Kidney epithelial cell (primary cell): Measurements from ENCODE around the gene FILIP1L. TPM values are rescaled to one million over a fixed set of nuclear protein-coding genes. Genes with fewer than 3 reads are reported as not detected.

ENCODE experiments used
- DNase-seq: peaks from one replicate; pipeline ENCODE4 v3.0.0-alpha.2; 2010; ENCODE audit warnings: low read depth
- H3K27me3 ChIP-seq: 2 replicates; pipeline ENCODE4 v1.6.0; 2011; ENCODE audit warnings: low read length; ENCODE audit not compliant: control insufficient read depth, insufficient read depth
- H3K36me3 ChIP-seq: 2 replicates; pipeline ENCODE4 v1.5.1; 2011; ENCODE audit warnings: low read length; ENCODE audit not compliant: control insufficient read depth, insufficient read depth
- H3K4me3 ChIP-seq: 2 replicates; pipeline ENCODE4 v1.5.1; 2011; ENCODE audit warnings: low read depth, mild to moderate bottlenecking, control low read depth, low read length
- CTCF ChIP-seq: IDR thresholded peaks from 2 replicates; pipeline ENCODE4 v1.5.1; 2011; ENCODE audit warnings: mild to moderate bottlenecking, moderate library complexity, low read length, control low read depth, inconsistent platforms; ENCODE audit not compliant: insufficient read depth, poor library complexity, severe bottlenecking
- total RNA-seq: library from RNA; depleted of rRNA; stranded (reverse); fragments of >200 nt; gene quantifications from 2 replicates; pipeline ENCODE4 v1.2.3, GENCODE V29; 2015

The FILIP1L gene
- total RNA-seq, 1 donor from 2014 or later, result 15.6 TPM

GRCh38 chr3:100149713-100150415 is 35.6 kb upstream of the FILIP1L start:
- DNase-seq, result no peak
- no peaks in the 10 kb centered on the region for H3K27me3 ChIP-seq
- no peak overlapping the region for H3K4me3 ChIP-seq

GRCh38 chr3:100149130-100149529 is 34.8 kb upstream of the FILIP1L start:
- no peak for TF ChIP-seq CTCF
- Histone ChIP-seq H3K27me3 (no peaks in the 10 kb centered on the region), H3K36me3 (no peaks in the 10 kb centered on the region), H3K4me3 (no peak overlapping the region)
- DNase-seq, result no peak

More at GRCh38 chr3:100149713-100150415, 35.6 kb upstream of the FILIP1L start:
- TF ChIP-seq CTCF, result no peak
- H3K36me3 ChIP-seq, result no peaks in the 10 kb centered on the region

GRCh38 chr3:100144255-100144866 is 30.1 kb upstream of the FILIP1L start:
- H3K36me3 ChIP-seq, result no peaks in the 10 kb centered on the region
- DNase-seq, result no peak
- H3K27me3 ChIP-seq, result no peaks in the 10 kb centered on the region
- H3K4me3 ChIP-seq, result no peak overlapping the region
- TF ChIP-seq CTCF, result no peak

GRCh38 chr3:100141586-100141985 is 27.3 kb upstream of the FILIP1L start:
- Histone ChIP-seq H3K4me3 (no peak overlapping the region), H3K36me3 (no peaks in the 10 kb centered on the region), H3K27me3 (no peaks in the 10 kb centered on the region)
- DNase-seq, result no peak
- no peak for TF ChIP-seq CTCF

- H3K36me3 ChIP-seq, result no peaks in the 10 kb centered on the region
- H3K27me3 ChIP-seq, result no peaks in the 10 kb centered on the region
- H3K4me3 ChIP-seq, result no peak overlapping the region
- no peak for TF ChIP-seq CTCF
- DNase-seq, result no peak
Measured at GRCh38 chr3:100140976-100141375, 26.7 kb upstream of the FILIP1L start.
